BJ (cell line): ENCODE measurements around the gene PRDX2. TPM values are rescaled to one million over a fixed set of nuclear protein-coding genes. Genes with fewer than 3 reads are reported as not detected.

Source experiments
- CTCF ChIA-PET: fragments of 350-600 bp; formaldehyde crosslinking; extraction: SDS; loops from one replicate; lab custom pipeline; 2021; ENCODE audit warnings: antibody characterized with exemption, inconsistent platforms; lab: Yijun Ruan, JAX
- POLR2A ChIA-PET: fragments of 300-600 bp; sonication (Branson Sonifier 250); formaldehyde crosslinking; extraction: SDS; loops from one replicate; lab custom pipeline; 2021; ENCODE audit warnings: antibody characterized with exemption; lab: Charles Lee
- DNase-seq: peaks from one replicate; pipeline ENCODE4 v3.0.0-alpha.2; 2011; ENCODE audit warnings: low read depth
- H3K27me3 ChIP-seq: 2 replicates; pipeline ENCODE4 v1.6.0; 2011; ENCODE audit warnings: low read length; ENCODE audit not compliant: control insufficient read depth, insufficient read depth
- H3K36me3 ChIP-seq: 2 replicates; pipeline ENCODE4 v1.5.1; 2011; ENCODE audit warnings: low read length; ENCODE audit not compliant: control insufficient read depth, insufficient read depth
- H3K4me3 ChIP-seq: 2 replicates; pipeline ENCODE4 v1.5.1; 2011; ENCODE audit warnings: low read depth, mild to moderate bottlenecking, control low read depth, low read length
- CTCF ChIP-seq: IDR thresholded peaks from 2 replicates; pipeline ENCODE4 v1.5.1; 2011; ENCODE audit warnings: low read depth, mild to moderate bottlenecking, control low read depth, inconsistent platforms, low read length, moderate library complexity; ENCODE audit not compliant: insufficient read depth
- polyA plus RNA-seq: library from polyadenylated mRNA; depleted of rRNA; stranded (reverse); fragments of >200 nt; gene quantifications from 2 replicates; pipeline ENCODE4 v1.2.3, GENCODE V29; 2011

Gene PRDX2
- polyA plus RNA-seq, 1 experiment, result 267 TPM

GRCh38 chr19:12772323-12772722 lies 29.3 kb downstream of the PRDX2 start:
- Histone ChIP-seq H3K27me3 (no peaks in the 10 kb centered on the region), H3K36me3 (peaks cover 2% of the 10 kb centered on the region), H3K4me3 (no peak overlapping the region)
- no peak for DNase-seq
- CTCF ChIA-PET, result interaction anchor here (3.6 to 28.6 kb wide), 3 partner anchors 13 to 75 kb away, joined by 20 to 874 read pairs (median 43); partner anchors contain the start of genes JUNB, PRDX2, RNASEH2A and THSD8
- POLR2A ChIA-PET, result no interaction called here
- TF ChIP-seq CTCF, result no peak

- CTCF ChIA-PET, result interaction anchor here (2.4 to 28.6 kb wide), 3 partner anchors 11 to 78 kb away, joined by 17 to 874 read pairs (median 355); partner anchors contain the start of genes JUNB, PRDX2, RNASEH2A and THSD8
These were observed 30.7 kb downstream of the PRDX2 start for GRCh38 chr19:12770922-12771321.

GRCh38 chr19:12769689-12770088 lies 31.9 kb downstream of the PRDX2 start:
- ChIA-PET POLR2A (no interaction called here), CTCF (interaction anchor here (2.4 to 28.6 kb wide), 3 partner anchors 9 to 80 kb away, joined by 17 to 874 read pairs (median 355); partner anchors contain the start of genes JUNB, PRDX2, RNASEH2A and THSD8)
- no peak for TF ChIP-seq CTCF
- Histone ChIP-seq H3K4me3 (no peak overlapping the region), H3K27me3 (no peaks in the 10 kb centered on the region), H3K36me3 (peaks cover 2% of the 10 kb centered on the region)
- DNase-seq, result no peak

More at GRCh38 chr19:12770922-12771321, 30.7 kb downstream of the PRDX2 start:
- no peak for DNase-seq
- Histone ChIP-seq H3K36me3 (peaks cover 2% of the 10 kb centered on the region), H3K27me3 (no peaks in the 10 kb centered on the region), H3K4me3 (no peak overlapping the region)
- no peak for TF ChIP-seq CTCF
- POLR2A ChIA-PET, result no interaction called here

- peaks cover 8% of the 10 kb centered on the region for H3K36me3 ChIP-seq
- no peak for DNase-seq
- POLR2A ChIA-PET, result no interaction called here
- no peaks in the 10 kb centered on the region for H3K27me3 ChIP-seq
- TF ChIP-seq CTCF, result no peak
- CTCF ChIA-PET, result interaction anchor here (1.5 to 28.6 kb wide), 6 partner anchors 9 to 82 kb away, joined by 4 to 874 read pairs (median 64); partner anchors contain the start of genes BEST2, HOOK2, JUNB and PRDX2
- H3K4me3 ChIP-seq, result no peak overlapping the region
These were observed 33.9 kb downstream of the PRDX2 start for GRCh38 chr19:12767666-12768065.

GRCh38 chr19:12767150-12767549 lies 34.5 kb downstream of the PRDX2 start:
- TF ChIP-seq CTCF, result no peak
- ChIA-PET POLR2A (no interaction called here), CTCF (interaction anchor here (1.5 to 28.6 kb wide), 8 partner anchors 10 to 82 kb away, joined by 4 to 874 read pairs (median 41); partner anchors contain the start of genes BEST2, HOOK2, JUNB and PRDX2)
- H3K4me3 ChIP-seq, result no peak overlapping the region
- peaks cover 6% of the 10 kb centered on the region for H3K36me3 ChIP-seq
- H3K27me3 ChIP-seq, result no peaks in the 10 kb centered on the region
- no peak for DNase-seq
